ENCODE results near the gene ZBTB40.

GRCh38 chr1:22453181-22453580 lies 1.5 kb downstream of the ZBTB40 start:
- TF ChIP-seq CTCF (IDR thresholded peaks at IDR 0.05) = no peak
- TF ChIP-seq POLR2A (IDR thresholded peaks at IDR 0.05) = no peak
